Amygdala (tissue), 56 donors: ENCODE data around the gene PRKCZ.

ENCODE experiments used
- DNase-seq, 56 donors: peaks; one replicate each; lab custom pipeline; 2025; lab: John Stamatoyannopoulos, UW

The PRKCZ gene

DNA sequence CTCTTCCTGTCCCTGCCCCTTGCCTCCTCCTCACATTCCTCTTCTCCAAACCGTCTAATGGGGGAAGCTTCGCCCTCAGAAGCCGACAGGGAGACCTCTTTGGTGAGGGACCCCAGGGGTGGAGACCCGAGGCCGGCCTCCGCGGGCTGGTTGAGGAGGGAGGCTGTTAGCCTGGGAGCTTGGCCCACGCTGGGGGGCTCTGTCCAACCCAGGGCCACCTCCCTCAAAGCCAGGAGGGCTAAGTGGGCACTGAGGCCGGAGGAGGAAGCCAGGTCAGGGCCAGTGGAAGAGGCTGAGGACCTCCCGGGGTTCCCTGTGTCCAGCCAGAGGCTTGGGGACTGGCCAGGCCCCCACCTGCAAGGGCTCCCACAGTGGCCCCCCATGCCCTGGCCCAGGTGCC is 25.8 kb upstream of the PRKCZ start:
- DNase-seq = no peak

- DNase-seq = no peak
These were observed 25.3 kb upstream of the PRKCZ start for GRCh38 chr1:2024887-2025286.

DNA sequence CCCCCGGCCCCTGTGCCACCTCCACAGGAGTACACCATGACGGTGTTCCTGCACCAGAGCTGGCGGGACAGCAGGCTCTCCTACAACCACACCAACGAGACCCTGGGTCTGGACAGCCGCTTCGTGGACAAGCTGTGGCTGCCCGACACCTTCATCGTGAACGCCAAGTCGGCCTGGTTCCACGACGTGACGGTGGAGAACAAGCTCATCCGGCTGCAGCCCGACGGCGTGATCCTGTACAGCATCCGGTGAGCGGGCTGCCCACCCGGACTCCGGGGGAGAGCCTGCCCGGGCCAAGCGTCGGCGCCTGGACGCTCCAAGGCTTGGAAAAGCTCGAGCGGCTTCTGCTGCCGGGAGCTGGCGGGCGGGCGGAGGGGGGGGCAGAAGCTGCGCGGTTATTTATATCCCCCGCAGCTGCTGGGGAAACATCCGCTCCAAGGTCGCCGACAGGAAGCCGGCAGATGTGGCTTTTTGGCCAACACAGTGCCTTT is 24.7 kb upstream of the PRKCZ start:
- DNase-seq = no peak

DNA sequence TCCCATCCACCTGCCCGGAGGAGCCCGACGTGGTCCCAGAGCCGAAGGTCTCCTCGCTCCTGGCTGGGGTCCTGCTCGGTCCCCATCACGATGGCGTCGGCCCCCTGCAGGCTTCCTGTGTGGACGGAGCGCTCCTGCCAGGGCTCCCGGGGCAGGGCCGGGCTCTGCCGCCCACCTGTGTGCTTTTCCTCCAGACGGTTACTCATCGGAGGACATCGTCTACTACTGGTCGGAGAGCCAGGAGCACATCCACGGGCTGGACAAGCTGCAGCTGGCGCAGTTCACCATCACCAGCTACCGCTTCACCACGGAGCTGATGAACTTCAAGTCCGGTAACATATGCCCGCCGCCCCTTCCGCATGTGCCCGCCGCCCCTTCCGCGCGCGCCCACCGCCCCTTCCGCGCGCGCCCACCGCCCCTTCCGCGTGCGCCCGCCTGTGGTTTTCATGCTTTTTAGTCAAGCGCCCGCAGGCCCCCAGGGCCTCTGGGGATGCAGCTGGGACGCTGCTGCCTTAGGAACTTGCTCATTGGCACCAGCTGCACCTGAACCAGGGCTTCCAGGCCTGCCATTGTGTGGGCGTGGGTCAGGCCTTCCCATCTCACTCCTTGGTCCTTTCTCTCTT is 22.1 kb upstream of the PRKCZ start:
- DNase-seq = no peak

DNA sequence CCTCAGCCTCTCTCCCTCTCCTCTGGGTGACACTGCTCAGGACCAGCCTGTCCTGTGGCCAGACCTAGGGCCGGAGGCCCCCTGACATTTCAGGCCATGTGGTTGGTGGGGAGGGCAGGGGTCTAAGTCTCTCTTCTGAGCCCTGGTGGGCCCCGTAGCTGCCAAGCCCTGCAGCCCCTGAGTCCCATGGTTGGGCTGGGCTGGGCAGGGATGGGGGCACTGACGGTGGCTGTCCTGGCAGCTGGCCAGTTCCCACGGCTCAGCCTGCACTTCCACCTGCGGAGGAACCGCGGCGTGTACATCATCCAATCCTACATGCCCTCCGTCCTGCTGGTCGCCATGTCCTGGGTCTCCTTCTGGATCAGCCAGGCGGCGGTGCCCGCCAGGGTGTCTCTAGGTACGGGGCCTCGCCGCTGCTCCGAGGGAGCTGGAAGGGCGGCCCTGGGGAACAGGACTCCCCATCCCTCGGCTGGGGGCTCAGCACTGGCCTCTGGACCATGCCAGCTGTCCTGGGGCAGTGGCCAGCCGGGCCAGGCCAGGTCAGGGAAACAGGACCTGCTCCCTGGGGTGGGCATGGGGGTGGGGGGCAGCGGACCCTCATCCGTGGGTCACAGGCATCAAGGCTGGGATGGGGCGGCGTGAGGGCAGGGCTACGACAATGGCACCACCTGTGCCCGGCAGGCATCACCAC is 21.2 kb upstream of the PRKCZ start:
- no peak for DNase-seq

- no peak for DNase-seq
These were observed 20.6 kb upstream of the PRKCZ start for GRCh38 chr1:2029561-2029960.

DNA sequence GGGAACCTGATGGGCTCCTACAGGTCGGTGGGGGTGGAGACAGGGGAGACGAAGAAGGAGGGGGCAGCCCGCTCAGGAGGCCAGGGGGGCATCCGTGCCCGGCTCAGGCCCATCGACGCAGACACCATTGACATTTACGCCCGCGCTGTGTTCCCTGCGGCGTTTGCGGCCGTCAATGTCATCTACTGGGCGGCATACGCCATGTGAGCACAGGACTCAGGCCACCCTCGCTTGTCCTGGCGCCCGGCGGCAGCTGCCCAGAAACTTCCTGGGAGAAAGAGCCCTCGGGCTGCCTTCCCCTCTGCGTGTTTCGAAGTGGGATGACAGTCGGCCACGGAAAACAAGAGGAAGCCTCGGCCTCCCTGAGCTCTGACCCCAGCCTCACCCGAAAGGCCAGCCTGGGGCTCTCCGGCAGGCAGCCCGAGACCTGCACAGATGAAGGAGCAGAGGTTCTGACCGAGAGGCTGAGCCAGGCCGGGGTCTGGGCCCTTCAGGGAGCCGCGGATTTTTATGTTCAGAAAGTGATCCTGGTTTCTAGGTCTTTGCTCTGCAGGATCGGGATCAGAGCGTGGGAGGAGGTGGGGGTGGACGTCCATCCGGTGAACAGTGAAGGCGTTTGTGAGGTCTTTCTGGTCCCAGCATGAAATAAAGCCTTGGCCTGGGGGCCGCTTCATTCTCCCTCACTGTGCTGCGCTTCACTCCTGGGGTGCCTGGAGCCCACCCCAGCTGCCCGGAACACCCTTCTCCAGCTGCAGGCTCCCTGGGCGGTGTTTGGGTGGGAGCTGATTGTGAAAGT is 19.9 kb upstream of the PRKCZ start:
- DNase-seq = no peak

DNA sequence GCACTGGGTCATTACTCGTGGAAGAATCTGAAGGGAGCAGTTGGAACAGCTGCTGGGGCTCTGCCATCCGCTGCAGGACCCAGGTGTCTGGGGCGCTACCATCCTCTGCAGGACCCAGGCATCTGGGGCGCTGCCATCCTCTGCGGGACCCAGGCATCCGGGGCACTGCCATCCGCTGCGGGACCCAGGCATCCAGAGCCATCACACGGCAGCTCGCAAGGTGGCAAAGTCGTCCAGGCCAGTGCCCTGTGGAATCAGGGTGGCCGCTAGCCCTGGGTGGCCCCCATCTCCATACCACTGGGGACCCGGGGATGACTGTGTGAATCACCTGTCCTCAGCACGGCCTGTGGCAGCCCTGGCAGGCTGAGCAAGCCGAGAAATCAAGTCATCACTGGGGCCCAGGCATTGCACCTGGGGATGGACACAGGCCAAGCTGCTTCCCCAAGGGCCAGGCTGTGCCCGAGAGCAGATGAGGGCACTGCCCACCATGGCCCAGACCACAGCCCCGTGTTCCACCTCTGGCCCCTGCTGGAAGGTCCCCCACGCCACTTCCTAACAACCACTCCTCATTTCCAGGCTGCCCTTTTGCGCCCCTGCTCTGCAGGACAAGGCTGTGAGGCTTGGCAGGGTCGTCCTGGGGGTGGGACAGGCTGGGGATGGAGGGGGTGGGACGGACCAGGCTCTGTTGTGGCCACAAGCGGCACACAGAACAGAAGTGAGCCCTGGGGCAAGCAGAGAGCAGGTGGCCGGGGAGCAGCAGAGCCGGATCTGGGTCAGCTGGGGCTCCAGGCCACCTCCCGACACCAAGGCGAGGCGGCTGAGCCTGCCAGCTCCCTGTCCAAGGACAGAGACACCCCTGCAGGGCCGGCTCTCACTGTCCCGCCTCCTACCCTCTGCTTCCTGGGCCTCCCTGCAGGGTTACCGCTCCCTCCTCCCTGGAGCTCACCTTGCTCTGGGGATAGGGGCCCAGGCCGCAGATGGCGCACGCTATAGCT is 18.4 kb upstream of the PRKCZ start:
- DNase-seq = no peak

DNA sequence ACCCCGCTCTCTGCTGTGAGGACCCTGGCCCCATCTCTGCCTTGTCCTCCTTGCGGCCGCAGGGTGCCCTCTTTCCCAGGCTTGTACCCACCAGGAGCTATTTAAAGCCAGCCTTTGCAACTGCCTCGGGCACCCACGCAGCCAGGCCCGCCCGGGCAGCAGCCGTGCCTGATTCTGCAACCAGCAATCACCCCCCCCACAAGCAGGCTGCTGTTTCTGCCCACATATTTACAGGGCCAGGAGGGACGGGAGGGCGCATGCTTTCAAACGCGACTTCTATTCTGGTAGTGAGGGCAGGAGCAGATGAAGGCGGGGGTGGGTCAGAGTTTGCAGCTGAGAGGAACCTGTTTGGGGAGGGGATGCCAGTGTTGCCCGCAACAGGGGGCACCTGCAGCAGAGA is 17.5 kb upstream of the PRKCZ start:
- peak in 18 of 56 donors; percentile 22 to 68 (median 31) for DNase-seq

DNA sequence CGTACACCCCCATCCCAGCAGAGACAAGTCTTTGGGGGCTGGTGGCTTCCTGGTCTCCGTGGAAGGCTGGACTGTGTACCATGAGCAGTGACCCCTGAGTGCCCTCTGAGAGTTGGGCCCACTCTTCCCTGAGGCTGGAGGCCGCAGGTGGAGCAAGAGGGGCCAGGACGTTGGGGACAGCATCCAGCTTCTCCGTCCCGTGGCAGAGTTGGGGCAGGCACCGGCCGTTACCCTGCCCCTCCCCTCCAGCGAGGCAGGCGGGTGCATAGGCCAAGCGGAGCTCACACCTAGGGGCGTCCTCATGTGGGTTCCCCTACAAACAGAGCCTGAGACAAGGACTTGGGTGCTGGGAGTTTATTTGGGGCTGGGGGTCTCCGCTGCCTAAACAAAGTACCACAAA is 17.0 kb upstream of the PRKCZ start:
- DNase-seq = no peak

DNA sequence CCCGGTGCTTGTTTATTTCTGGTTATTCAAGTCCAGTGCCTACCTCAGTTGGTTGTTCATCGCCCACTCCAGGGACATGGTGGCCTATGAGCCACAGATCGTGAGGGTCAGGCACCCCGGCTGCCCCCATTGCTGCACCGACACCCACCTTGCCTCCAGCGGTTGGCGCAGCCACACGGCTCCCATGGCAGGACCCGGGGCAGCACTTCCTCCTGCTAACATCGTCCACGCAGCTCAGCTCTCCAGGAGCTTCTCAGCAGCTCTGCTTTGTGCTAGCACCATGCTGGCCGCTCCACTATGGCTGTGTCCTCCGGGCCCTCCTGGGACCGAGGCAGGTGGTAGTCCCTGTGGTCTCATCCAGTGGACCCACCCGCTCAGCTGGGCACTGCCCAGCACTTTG is 13.9 kb upstream of the PRKCZ start:
- DNase-seq = no peak

- no peak for DNase-seq
These were observed 12.8 kb upstream of the PRKCZ start for GRCh38 chr1:2037314-2037979.

- DNase-seq = no peak
These were observed 12.0 kb upstream of the PRKCZ start for GRCh38 chr1:2038229-2038628.

DNA sequence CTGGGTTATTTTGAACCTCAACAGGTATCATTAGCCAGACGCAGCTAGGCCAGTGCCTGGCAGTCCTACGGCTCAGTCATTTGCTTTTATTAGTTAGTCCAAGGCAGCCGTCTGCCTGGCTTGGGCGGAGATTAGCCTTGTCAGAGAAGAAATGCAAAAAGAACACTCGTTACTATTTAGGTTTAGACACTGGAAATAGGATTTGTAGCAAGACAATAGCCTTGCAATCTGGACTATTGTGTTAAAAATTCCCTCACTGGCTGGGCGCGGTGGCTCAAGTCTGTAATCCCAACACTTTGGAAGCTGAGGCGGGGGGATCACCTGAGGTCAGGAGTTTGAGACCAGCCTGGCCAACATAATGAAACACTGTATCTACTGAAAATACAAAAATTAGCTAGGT is 11.0 kb upstream of the PRKCZ start:
- DNase-seq = no peak

GRCh38 chr1:2041305-2041704 is 8.9 kb upstream of the PRKCZ start:
- no peak for DNase-seq

- DNase-seq = no peak
These were observed 8.3 kb upstream of the PRKCZ start for GRCh38 chr1:2041887-2042286.

- DNase-seq = peak in 12 of 56 donors; percentile 8 to 37 (median 22)
These were observed 7.1 kb upstream of the PRKCZ start for GRCh38 chr1:2042830-2043773.

GRCh38 chr1:2043886-2044285 is 6.3 kb upstream of the PRKCZ start:
- no peak for DNase-seq
